ENCODE data around the gene CYP2C18.
"Not testable (repeated sequence)": the region's sequence is repeated elsewhere in the genome, so short reads cannot be mapped to it uniquely, and the experiment has no call there.

The CYP2C18 gene

GRCh38 chr10:94683214-94684054 is at the start of gene CYP2C18:
Gene CYP2C18, plus strand, starts transcription at chr10:94683729. Its CDS starts 91 bp downstream, at chr10:94683820.
- no peak for DNase-seq

GRCh38 chr10:94638097-94638496 is 45.4 kb upstream of the CYP2C18 start:
- not testable (repeated sequence) for DNase-seq

- DNase-seq: no peak
These were observed 43.6 kb upstream of the CYP2C18 start for GRCh38 chr10:94639902-94640301.

- DNase-seq: no peak
These were observed 43.0 kb upstream of the CYP2C18 start for GRCh38 chr10:94640562-94640961.

- no peak for DNase-seq
These were observed 42.0 kb upstream of the CYP2C18 start for GRCh38 chr10:94641480-94641879.

- DNase-seq: no peak
These were observed 39.2 kb upstream of the CYP2C18 start for GRCh38 chr10:94644352-94644751.

- DNase-seq: no peak
These were observed 38.2 kb upstream of the CYP2C18 start for GRCh38 chr10:94645285-94645684.

GRCh38 chr10:94655201-94655600 is 28.3 kb upstream of the CYP2C18 start:
- not testable (repeated sequence) for DNase-seq

GRCh38 chr10:94663061-94663460 is 20.5 kb upstream of the CYP2C18 start:
- not testable (repeated sequence) for DNase-seq

- DNase-seq: no peak
These were observed 17.0 kb upstream of the CYP2C18 start for GRCh38 chr10:94666391-94667102.

- DNase-seq: peak; percentile 6
These were observed 9.8 kb upstream of the CYP2C18 start for GRCh38 chr10:94673614-94674321.

GRCh38 chr10:94676496-94676895 is 7.0 kb upstream of the CYP2C18 start:
- no peak for DNase-seq

- DNase-seq: no peak
These were observed 5.8 kb upstream of the CYP2C18 start for GRCh38 chr10:94677691-94678090.

- DNase-seq: no peak
These were observed 5.1 kb upstream of the CYP2C18 start for GRCh38 chr10:94678475-94678874.

- peak; percentile 10 for DNase-seq
These were observed 3.0 kb upstream of the CYP2C18 start for GRCh38 chr10:94680544-94680943.

- DNase-seq: not testable (repeated sequence)
These were observed 893 bp upstream of the CYP2C18 start for GRCh38 chr10:94682636-94683035.

- no peak for DNase-seq
These were observed 4.2 kb downstream of the CYP2C18 start for GRCh38 chr10:94687625-94688248.

- no peak for DNase-seq
These were observed 22.6 kb downstream of the CYP2C18 start for GRCh38 chr10:94706089-94706488.

GRCh38 chr10:94710578-94710977 is 27.0 kb downstream of the CYP2C18 start:
- DNase-seq: no peak

- peak; percentile 41 for DNase-seq
These were observed 42.3 kb downstream of the CYP2C18 start for GRCh38 chr10:94725871-94726270.

GRCh38 chr10:94735197-94735596 is 51.7 kb downstream of the CYP2C18 start:
- no peak for DNase-seq

GRCh38 chr10:94738588-94738987 is 55.1 kb downstream of the CYP2C18 start:
- no peak for DNase-seq

GRCh38 chr10:94747137-94747536 is 63.6 kb downstream of the CYP2C18 start:
- DNase-seq: no peak
